ENCODE data around the gene DOCK4.

The DOCK4 gene

DNA sequence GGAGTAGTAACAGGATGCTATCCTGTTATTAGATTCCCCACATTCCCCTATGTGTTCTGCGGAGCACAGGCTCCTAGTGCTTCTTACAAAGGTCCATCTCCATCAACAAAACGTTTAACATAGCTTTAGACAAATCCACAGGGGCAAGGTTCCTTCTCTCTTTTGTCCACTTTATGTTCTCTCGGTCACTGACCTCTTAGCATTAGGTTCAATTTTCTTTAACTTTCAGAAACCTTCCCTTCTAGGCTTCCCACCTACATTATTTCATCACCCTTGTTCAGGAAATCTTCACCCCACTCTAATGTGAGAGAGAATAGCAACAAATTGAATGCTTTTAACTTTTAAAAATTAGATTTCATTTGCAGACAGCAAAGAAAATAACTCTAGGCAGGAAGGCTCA is 84.9 kb downstream of the DOCK4 start:
- H3K9me3 ChIP-seq (ENCODE audit: insufficient read depth, low read depth, low read length), result no peaks in the 10 kb centered on the region
- H3K79me1 ChIP-seq (ENCODE audit: low read length), result no peaks in the 10 kb centered on the region
- H3K9ac ChIP-seq (ENCODE audit: low read length), result no peak overlapping the region
- no peak overlapping the region for H4K8ac ChIP-seq (ENCODE audit: low read depth, low read length)
- H3K4me3 ChIP-seq (ENCODE audit: low read depth, low read length), result no peak overlapping the region
- H3K36me3 ChIP-seq (ENCODE audit: control insufficient read depth in 1 of 2, insufficient read depth in 2 of 2, low read length in 2 of 2), result no peaks in the 10 kb centered on the region
- H4K12ac ChIP-seq (ENCODE audit: low read depth, low read length), result no peak overlapping the region
- DNase-seq, result no peak
- no peak overlapping the region for H3K18ac ChIP-seq (ENCODE audit: low read length)
- H3K4ac ChIP-seq (ENCODE audit: low read depth, low read length), result no peak overlapping the region
- H2BK120ac ChIP-seq (ENCODE audit: insufficient read depth, low read length, poor library complexity), result no peak overlapping the region
- H3K27me3 ChIP-seq (ENCODE audit: insufficient read depth, low read length), result no peaks in the 10 kb centered on the region
- H2AFZ ChIP-seq (ENCODE audit: insufficient read depth, low read length, poor library complexity), result no peak overlapping the region
- H2BK12ac ChIP-seq (ENCODE audit: low read length), result no peak overlapping the region
- no peak overlapping the region for H2BK5ac ChIP-seq (ENCODE audit: low read depth, low read length, poor library complexity)
- H3K23ac ChIP-seq (ENCODE audit: low read length), result no peak overlapping the region
- H3K14ac ChIP-seq (ENCODE audit: low read length), result no peak overlapping the region
- H3K4me2 ChIP-seq (ENCODE audit: low read length), result no peak overlapping the region
- no CpG with 5 or more reads among the region's 3 CpGs for WGBS (ENCODE audit: extremely low coverage, insufficient coverage, insufficient read length)
- H4K91ac ChIP-seq (ENCODE audit: low read depth, low read length), result no peak overlapping the region
- H3K79me2 ChIP-seq (ENCODE audit: control insufficient read depth, insufficient read depth, low read length, poor library complexity), result no peaks in the 10 kb centered on the region
- H3K4me1 ChIP-seq (ENCODE audit: control insufficient read depth in 1 of 2, insufficient read depth in 2 of 2, low read length in 2 of 2), result no peaks in the 10 kb centered on the region
- H2AK5ac ChIP-seq (ENCODE audit: low read length), result no peak overlapping the region
- no peak overlapping the region for H3K27ac ChIP-seq (ENCODE audit: low read depth, low read length)

DNA sequence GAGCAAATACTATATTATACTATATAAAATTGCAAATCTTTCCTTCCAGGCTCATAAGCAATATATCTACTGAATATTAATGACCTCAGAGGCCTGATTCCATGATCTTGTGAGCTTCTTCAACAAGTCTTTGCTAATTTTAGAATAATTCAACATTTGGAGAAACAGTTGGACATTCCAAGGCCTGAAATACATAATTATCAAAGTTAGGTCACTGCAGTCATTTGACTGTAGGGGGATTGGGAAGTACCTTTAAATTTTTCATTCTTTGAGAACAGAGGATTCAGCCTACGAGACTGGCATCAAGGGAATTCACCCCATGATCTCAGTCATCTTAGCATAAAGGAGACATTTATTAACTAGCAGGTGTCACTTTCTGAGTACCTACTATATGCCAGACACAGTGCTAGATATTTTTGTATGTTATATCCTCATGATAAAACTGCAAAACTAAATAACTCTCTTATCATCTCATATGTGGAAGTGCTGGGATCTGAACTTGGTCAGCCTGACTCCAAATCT is 85.4 kb downstream of the DOCK4 start:
- H3K9ac ChIP-seq (ENCODE audit: low read length), result no peak overlapping the region
- WGBS (ENCODE audit: extremely low coverage, insufficient coverage, insufficient read length), result no CpG with 5 or more reads among the region's 1 CpG

DNA sequence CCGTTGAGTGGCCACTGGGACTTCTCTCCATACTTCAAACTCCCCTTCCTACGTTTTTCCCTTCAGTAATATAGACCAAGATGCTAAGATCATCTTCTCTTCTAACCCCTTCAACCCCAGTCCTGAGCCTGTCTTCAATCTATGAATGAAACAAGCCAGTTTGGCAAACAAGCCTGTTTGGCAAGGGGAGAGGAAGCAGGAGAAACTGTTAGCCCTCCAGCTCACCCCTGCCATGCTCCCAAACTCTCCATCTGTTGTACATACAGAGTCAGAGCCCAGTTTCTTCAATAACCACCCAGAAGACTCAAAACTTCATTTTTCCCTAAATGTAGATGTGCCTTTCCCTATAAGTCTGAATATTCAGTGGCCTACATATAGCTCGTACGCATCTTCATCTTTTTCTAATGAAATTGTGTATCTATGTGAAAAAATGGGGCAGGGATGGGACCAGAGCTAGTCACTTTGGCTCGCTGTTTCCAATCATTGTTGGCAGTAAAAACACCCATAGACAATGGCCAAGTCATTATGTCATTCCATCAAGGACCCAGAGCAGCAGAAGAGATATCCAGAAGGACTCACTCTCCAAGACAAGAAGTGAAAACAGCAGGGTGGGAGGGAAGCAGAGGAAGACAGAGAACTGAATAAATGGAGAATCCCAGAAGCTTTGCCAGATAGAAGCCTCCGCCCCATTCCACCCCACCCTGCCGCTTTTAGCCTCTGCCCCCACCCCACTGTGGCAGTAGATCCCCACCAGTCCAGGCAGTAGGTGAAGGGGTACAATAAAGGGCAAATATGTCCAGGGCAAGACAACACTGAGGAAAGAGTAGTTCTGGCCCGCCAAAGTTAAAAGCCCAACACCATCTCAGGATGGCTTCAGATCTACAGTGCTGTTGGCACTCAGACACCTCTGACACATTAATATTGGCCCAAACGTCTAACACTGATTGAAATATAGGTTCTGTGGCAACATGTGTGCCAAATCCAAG is 87.3 kb downstream of the DOCK4 start:
- H2AFZ ChIP-seq (ENCODE audit: insufficient read depth, low read length, poor library complexity), result no peak overlapping the region
- no CpG with 5 or more reads among the region's 9 CpGs for WGBS (ENCODE audit: extremely low coverage, insufficient coverage, insufficient read length)
- H4K91ac ChIP-seq (ENCODE audit: low read depth, low read length), result no peak overlapping the region
- H3K27ac ChIP-seq (ENCODE audit: low read depth, low read length), result no peak overlapping the region
- no peaks in the 10 kb centered on the region for H3K79me1 ChIP-seq (ENCODE audit: low read length)
- no peak overlapping the region for H2BK12ac ChIP-seq (ENCODE audit: low read length)
- no peaks in the 10 kb centered on the region for H3K4me1 ChIP-seq (ENCODE audit: control insufficient read depth in 1 of 2, insufficient read depth in 2 of 2, low read length in 2 of 2)
- no peak overlapping the region for H3K9ac ChIP-seq (ENCODE audit: low read length)
- H3K36me3 ChIP-seq (ENCODE audit: control insufficient read depth in 1 of 2, insufficient read depth in 2 of 2, low read length in 2 of 2), result no peaks in the 10 kb centered on the region
- no peak overlapping the region for H4K8ac ChIP-seq (ENCODE audit: low read depth, low read length)
- H3K4me2 ChIP-seq (ENCODE audit: low read length), result no peak overlapping the region
- no peak overlapping the region for H2BK120ac ChIP-seq (ENCODE audit: insufficient read depth, low read length, poor library complexity)
- H2BK5ac ChIP-seq (ENCODE audit: low read depth, low read length, poor library complexity), result no peak overlapping the region
- no peak overlapping the region for H3K14ac ChIP-seq (ENCODE audit: low read length)
- H3K79me2 ChIP-seq (ENCODE audit: control insufficient read depth, insufficient read depth, low read length, poor library complexity), result no peaks in the 10 kb centered on the region
- no peaks in the 10 kb centered on the region for H3K27me3 ChIP-seq (ENCODE audit: insufficient read depth, low read length)
- H3K18ac ChIP-seq (ENCODE audit: low read length), result no peak overlapping the region
- H3K9me3 ChIP-seq (ENCODE audit: insufficient read depth, low read depth, low read length), result no peaks in the 10 kb centered on the region
- H3K4ac ChIP-seq (ENCODE audit: low read depth, low read length), result no peak overlapping the region
- H3K4me3 ChIP-seq (ENCODE audit: low read depth, low read length), result no peak overlapping the region
- H3K23ac ChIP-seq (ENCODE audit: low read length), result no peak overlapping the region
- no peak overlapping the region for H4K12ac ChIP-seq (ENCODE audit: low read depth, low read length)
- H2AK5ac ChIP-seq (ENCODE audit: low read length), result no peak overlapping the region
- no peak for DNase-seq

More for the DNA sequence above, 85.4 kb downstream of the DOCK4 start:
- no peak overlapping the region for H3K4me3 ChIP-seq (ENCODE audit: low read depth, low read length)
- H3K4me1 ChIP-seq (ENCODE audit: control insufficient read depth in 1 of 2, insufficient read depth in 2 of 2, low read length in 2 of 2), result no peaks in the 10 kb centered on the region
- H2AK5ac ChIP-seq (ENCODE audit: low read length), result no peak overlapping the region
- no peak overlapping the region for H2AFZ ChIP-seq (ENCODE audit: insufficient read depth, low read length, poor library complexity)
- H3K79me1 ChIP-seq (ENCODE audit: low read length), result no peaks in the 10 kb centered on the region
- H3K23ac ChIP-seq (ENCODE audit: low read length), result no peak overlapping the region
- H3K79me2 ChIP-seq (ENCODE audit: control insufficient read depth, insufficient read depth, low read length, poor library complexity), result no peaks in the 10 kb centered on the region
- peak in 1 of 2 donors; percentile 5 for DNase-seq
- no peak overlapping the region for H3K4ac ChIP-seq (ENCODE audit: low read depth, low read length)
- no peaks in the 10 kb centered on the region for H3K9me3 ChIP-seq (ENCODE audit: insufficient read depth, low read depth, low read length)
- H2BK5ac ChIP-seq (ENCODE audit: low read depth, low read length, poor library complexity), result no peak overlapping the region
- H3K4me2 ChIP-seq (ENCODE audit: low read length), result no peak overlapping the region
- no peak overlapping the region for H4K91ac ChIP-seq (ENCODE audit: low read depth, low read length)
- no peak overlapping the region for H3K14ac ChIP-seq (ENCODE audit: low read length)
- H2BK120ac ChIP-seq (ENCODE audit: insufficient read depth, low read length, poor library complexity), result no peak overlapping the region
- H4K8ac ChIP-seq (ENCODE audit: low read depth, low read length), result no peak overlapping the region
- no peak overlapping the region for H4K12ac ChIP-seq (ENCODE audit: low read depth, low read length)
- H3K27me3 ChIP-seq (ENCODE audit: insufficient read depth, low read length), result no peaks in the 10 kb centered on the region
- no peaks in the 10 kb centered on the region for H3K36me3 ChIP-seq (ENCODE audit: control insufficient read depth in 1 of 2, insufficient read depth in 2 of 2, low read length in 2 of 2)
- no peak overlapping the region for H2BK12ac ChIP-seq (ENCODE audit: low read length)
- H3K27ac ChIP-seq (ENCODE audit: low read depth, low read length), result no peak overlapping the region
- no peak overlapping the region for H3K18ac ChIP-seq (ENCODE audit: low read length)

DNA sequence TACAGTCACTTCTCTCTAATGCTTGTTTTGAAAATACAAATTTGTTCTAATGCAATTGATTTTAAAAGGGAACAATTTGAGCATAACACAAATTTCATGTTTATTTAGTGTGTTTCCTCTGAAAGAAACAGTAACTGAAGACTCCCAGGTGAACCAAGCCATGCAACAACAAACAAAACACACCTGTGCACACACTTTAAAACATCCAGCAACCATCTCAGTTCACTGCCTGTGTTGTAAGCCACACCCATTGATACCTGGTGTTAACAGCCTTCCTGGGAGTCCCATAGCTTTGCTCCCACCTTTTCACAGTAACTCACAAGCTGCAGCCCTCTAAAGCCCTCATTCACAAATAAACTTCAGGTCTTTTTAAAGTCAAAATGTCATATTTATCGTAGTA is 89.3 kb downstream of the DOCK4 start:
- Histone ChIP-seq H2BK5ac (ENCODE audit: low read depth, low read length, poor library complexity) (no peak overlapping the region), H3K4ac (ENCODE audit: low read depth, low read length) (no peak overlapping the region), H2BK12ac (ENCODE audit: low read length) (no peak overlapping the region), H3K9me3 (ENCODE audit: insufficient read depth, low read depth, low read length) (no peaks in the 10 kb centered on the region), H2AK5ac (ENCODE audit: low read length) (no peak overlapping the region), H3K27me3 (ENCODE audit: insufficient read depth, low read length) (no peaks in the 10 kb centered on the region), H3K27ac (ENCODE audit: low read depth, low read length) (no peak overlapping the region), H3K79me1 (ENCODE audit: low read length) (no peaks in the 10 kb centered on the region), H3K14ac (ENCODE audit: low read length) (no peak overlapping the region), H3K79me2 (ENCODE audit: control insufficient read depth, insufficient read depth, low read length, poor library complexity) (no peaks in the 10 kb centered on the region), H2AFZ (ENCODE audit: insufficient read depth, low read length, poor library complexity) (no peak overlapping the region), H4K12ac (ENCODE audit: low read depth, low read length) (no peak overlapping the region), H3K18ac (ENCODE audit: low read length) (no peak overlapping the region), H3K4me1 (ENCODE audit: control insufficient read depth in 1 of 2, insufficient read depth in 2 of 2, low read length in 2 of 2) (no peaks in the 10 kb centered on the region), H4K8ac (ENCODE audit: low read depth, low read length) (no peak overlapping the region), H3K4me3 (ENCODE audit: low read depth, low read length) (no peak overlapping the region), H3K23ac (ENCODE audit: low read length) (no peak overlapping the region), H3K4me2 (ENCODE audit: low read length) (no peak overlapping the region), H3K36me3 (ENCODE audit: control insufficient read depth in 1 of 2, insufficient read depth in 2 of 2, low read length in 2 of 2) (no peaks in the 10 kb centered on the region), H2BK120ac (ENCODE audit: insufficient read depth, low read length, poor library complexity) (no peak overlapping the region), H3K9ac (ENCODE audit: low read length) (no peak overlapping the region), H4K91ac (ENCODE audit: low read depth, low read length) (no peak overlapping the region)
- WGBS (ENCODE audit: extremely low coverage, insufficient coverage, insufficient read length), result no CpG with 5 or more reads among the region's 1 CpG
- DNase-seq, result no peak

Data from trophoblast cell (in vitro differentiated cells and primary cell).